Stomach (tissue), 4 donors: Measurements from ENCODE around the gene CELF4.

Experiments used
- POLR2AphosphoS5 ChIP-seq, 3 donors: sonication (generic); formaldehyde crosslinking; IDR thresholded peaks; one replicate each; pipeline ENCODE4 v1.6.1; 2016; ENCODE audit warnings: antibody characterized with exemption in 3 of 3
- TF ChIP-seq, protein P1 (sequence below), 7 experiments: fragments of 450-650 bp in 4 of 7; fragments of 200-600 bp in 3 of 7; sonication (generic) in 3 of 7; IDR thresholded peaks; one replicate each; pipeline ENCODE4 v1.5.1; 2016 to 2019; ENCODE audit warnings: antibody characterized with exemption in 7 of 7, control low read depth in 2 of 7, mild to moderate bottlenecking in 1 of 7

DNA sequence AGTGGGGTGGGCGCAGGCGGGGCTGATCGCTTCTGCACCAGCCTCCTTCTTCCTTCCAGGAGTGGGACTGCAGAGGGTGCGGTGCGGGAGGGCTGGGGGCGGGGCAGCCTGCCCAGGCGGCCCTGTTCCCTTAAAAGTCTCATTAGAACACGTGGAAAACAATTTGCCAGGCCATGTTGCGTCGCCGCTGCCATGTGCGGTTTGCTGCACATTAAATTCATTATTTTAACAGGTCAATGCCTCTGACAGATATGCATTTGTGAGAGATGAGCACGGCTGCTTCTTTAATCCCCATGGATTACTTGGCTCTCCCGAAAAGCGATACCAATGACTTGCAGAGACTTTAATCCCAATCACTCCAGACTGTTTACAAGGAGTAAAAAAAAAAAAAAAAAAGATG lies 139.0 kb downstream of the CELF4 start:
- TF ChIP-seq, protein P1, sequence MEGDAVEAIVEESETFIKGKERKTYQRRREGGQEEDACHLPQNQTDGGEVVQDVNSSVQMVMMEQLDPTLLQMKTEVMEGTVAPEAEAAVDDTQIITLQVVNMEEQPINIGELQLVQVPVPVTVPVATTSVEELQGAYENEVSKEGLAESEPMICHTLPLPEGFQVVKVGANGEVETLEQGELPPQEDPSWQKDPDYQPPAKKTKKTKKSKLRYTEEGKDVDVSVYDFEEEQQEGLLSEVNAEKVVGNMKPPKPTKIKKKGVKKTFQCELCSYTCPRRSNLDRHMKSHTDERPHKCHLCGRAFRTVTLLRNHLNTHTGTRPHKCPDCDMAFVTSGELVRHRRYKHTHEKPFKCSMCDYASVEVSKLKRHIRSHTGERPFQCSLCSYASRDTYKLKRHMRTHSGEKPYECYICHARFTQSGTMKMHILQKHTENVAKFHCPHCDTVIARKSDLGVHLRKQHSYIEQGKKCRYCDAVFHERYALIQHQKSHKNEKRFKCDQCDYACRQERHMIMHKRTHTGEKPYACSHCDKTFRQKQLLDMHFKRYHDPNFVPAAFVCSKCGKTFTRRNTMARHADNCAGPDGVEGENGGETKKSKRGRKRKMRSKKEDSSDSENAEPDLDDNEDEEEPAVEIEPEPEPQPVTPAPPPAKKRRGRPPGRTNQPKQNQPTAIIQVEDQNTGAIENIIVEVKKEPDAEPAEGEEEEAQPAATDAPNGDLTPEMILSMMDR (IDR thresholded peaks at IDR 0.05), result no peak
- TF ChIP-seq POLR2AphosphoS5 (IDR thresholded peaks at IDR 0.05), result no peak
